ENCODE data around the gene FAM241A.

- no peak for TF ChIP-seq CTCF (IDR thresholded peaks at IDR 0.05)
- TF ChIP-seq EZH2 (IDR thresholded peaks at IDR 0.05), result no peak
Observed at GRCh38 chr4:112167794-112168193, 22.5 kb downstream of the FAM241A start.

Measured in neural progenitor cell (in vitro differentiated cells).